Fibroblast of lung (primary cell): ENCODE data around the gene PSME3IP1.

Experiments
- EZH2 ChIP-seq: IDR thresholded peaks from 2 replicates; pipeline ENCODE4 v1.5.1; 2012; ENCODE audit warnings: low read length, control low read depth, mild to moderate bottlenecking; ENCODE audit errors: missing control alignments
- TF ChIP-seq, protein P1 (sequence below), 2 donors: IDR thresholded peaks in 1 of 2; conservative IDR thresholded peaks in 1 of 2; 1 replicate in 1 of 2; 2 replicates in 1 of 2; pipeline ENCODE4 v1.5.1; 2011 to 2012; ENCODE audit warnings: low read length in 2 of 2, control low read depth in 1 of 2, inconsistent platforms in 1 of 2, low read depth in 1 of 2, mild to moderate bottlenecking in 1 of 2

DNA sequence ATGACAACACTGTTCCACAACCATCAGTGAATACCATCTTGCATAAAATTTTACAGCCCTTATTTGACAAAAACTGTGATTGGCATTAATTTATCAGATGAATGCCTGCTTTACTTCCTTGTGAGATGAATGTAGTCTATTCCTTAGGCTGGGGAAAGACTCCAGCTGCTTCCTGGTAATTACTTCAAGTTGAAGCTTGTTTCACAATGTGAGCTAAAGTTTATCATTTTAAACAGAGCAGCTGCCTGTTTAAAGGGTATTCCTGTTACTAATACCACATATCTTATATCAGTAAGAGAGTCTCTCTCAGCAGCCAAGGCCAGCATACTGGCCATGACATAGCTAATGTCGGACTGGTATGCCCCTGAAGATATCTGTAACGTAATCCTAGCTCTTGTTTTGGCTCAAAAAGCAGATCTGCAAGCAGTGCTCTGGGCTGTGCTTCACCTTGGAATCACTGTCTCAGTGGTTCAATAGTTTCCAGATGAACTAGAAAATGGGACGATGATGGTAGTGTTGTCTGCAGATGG lies 46.0 kb upstream of the PSME3IP1 start:
- TF ChIP-seq, protein P1, sequence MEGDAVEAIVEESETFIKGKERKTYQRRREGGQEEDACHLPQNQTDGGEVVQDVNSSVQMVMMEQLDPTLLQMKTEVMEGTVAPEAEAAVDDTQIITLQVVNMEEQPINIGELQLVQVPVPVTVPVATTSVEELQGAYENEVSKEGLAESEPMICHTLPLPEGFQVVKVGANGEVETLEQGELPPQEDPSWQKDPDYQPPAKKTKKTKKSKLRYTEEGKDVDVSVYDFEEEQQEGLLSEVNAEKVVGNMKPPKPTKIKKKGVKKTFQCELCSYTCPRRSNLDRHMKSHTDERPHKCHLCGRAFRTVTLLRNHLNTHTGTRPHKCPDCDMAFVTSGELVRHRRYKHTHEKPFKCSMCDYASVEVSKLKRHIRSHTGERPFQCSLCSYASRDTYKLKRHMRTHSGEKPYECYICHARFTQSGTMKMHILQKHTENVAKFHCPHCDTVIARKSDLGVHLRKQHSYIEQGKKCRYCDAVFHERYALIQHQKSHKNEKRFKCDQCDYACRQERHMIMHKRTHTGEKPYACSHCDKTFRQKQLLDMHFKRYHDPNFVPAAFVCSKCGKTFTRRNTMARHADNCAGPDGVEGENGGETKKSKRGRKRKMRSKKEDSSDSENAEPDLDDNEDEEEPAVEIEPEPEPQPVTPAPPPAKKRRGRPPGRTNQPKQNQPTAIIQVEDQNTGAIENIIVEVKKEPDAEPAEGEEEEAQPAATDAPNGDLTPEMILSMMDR (conservative IDR thresholded peaks at IDR 0.05 in 1 of 2, IDR thresholded peaks at IDR 0.05 in 1 of 2; ENCODE audit: low read depth in 1 of 2, low read length in 2 of 2), result no peak
- TF ChIP-seq EZH2, result no peak
